Measurements from ENCODE around the gene TMEM140.

DNA sequence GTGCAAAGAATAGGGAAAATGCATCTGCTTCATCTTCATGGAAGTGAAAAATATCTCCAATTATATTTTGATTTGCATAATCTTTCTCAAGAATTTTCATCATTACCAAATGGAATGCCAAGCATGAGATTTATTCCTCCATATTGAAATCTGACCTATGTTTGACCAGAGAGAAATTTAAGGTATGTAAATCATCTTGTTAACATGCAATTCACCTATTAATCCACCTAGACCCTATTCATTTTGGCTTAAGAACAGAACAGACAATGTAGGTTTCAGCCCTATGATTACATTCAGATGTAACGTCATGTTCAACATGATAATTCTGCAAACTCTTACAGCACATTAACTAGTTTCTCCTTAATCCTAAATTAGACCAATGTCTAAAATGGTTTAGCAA lies 30.8 kb upstream of the TMEM140 start:
- TF ChIP-seq EZH2 (IDR thresholded peaks at IDR 0.05; ENCODE audit: borderline replicate concordance, low read depth, low read length, poor library complexity, severe bottlenecking) = no peak
- TF ChIP-seq, protein P1, sequence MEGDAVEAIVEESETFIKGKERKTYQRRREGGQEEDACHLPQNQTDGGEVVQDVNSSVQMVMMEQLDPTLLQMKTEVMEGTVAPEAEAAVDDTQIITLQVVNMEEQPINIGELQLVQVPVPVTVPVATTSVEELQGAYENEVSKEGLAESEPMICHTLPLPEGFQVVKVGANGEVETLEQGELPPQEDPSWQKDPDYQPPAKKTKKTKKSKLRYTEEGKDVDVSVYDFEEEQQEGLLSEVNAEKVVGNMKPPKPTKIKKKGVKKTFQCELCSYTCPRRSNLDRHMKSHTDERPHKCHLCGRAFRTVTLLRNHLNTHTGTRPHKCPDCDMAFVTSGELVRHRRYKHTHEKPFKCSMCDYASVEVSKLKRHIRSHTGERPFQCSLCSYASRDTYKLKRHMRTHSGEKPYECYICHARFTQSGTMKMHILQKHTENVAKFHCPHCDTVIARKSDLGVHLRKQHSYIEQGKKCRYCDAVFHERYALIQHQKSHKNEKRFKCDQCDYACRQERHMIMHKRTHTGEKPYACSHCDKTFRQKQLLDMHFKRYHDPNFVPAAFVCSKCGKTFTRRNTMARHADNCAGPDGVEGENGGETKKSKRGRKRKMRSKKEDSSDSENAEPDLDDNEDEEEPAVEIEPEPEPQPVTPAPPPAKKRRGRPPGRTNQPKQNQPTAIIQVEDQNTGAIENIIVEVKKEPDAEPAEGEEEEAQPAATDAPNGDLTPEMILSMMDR (conservative IDR thresholded peaks at IDR 0.05; ENCODE audit: low read depth, low read length) = no peak

Measured in A673 (cell line).